SH-SY5Y (cell line): ENCODE measurements around the gene ARHGEF9.

Source experiments
- GATA2 ChIP-seq: IDR thresholded peaks from 2 replicates; pipeline ENCODE4 v1.6.1; 2011; ENCODE audit warnings: mild to moderate bottlenecking, low read depth, low read length
- GATA3 ChIP-seq: IDR thresholded peaks from 2 replicates; pipeline ENCODE4 v1.6.1; 2011; ENCODE audit warnings: low read depth, mild to moderate bottlenecking, low read length, moderate library complexity

DNA sequence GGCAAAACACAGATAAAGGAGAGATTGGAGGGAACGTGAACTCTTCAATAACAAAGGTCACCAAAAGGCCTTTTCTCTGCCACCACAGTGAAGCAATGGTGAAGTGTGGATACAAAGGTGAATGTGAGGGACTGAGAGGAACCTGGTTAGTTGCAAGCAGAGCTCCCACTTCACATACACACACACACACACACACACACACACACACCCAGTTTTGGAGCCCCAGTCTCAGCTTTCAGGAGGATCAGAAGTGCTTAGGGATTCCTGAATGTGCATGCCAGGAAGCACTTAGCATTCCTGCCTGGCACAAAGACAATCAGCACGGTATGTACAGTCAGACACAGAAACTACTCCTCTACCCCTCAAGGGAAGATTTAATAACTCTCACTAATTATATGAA is 71.5 kb downstream of the ARHGEF9 start:
- TF ChIP-seq GATA3, result no peak
- TF ChIP-seq GATA2, result no peak
